Sigmoid colon (tissue), 4 donors: ENCODE data around the gene IL4I1.

Source experiments
- EP300 ChIP-seq, 4 donors: sonication (generic); formaldehyde crosslinking; IDR thresholded peaks; one replicate each; pipeline ENCODE4 v1.6.1; 2017; ENCODE audit warnings: antibody characterized with exemption in 4 of 4
- POLR2A ChIP-seq, 2 donors: fragments of 450-650 bp; IDR thresholded peaks; one replicate each; pipeline ENCODE4 v1.6.1; 2016; ENCODE audit warnings: antibody characterized with exemption in 2 of 2, mild to moderate bottlenecking in 2 of 2, moderate library complexity in 2 of 2
- POLR2AphosphoS5 ChIP-seq, 4 donors: sonication (generic); formaldehyde crosslinking; IDR thresholded peaks; one replicate each; pipeline ENCODE4 v1.6.1; 2017; ENCODE audit warnings: antibody characterized with exemption in 4 of 4
- TF ChIP-seq, protein P1 (sequence below), 4 experiments: fragments of 450-650 bp in 3 of 4; fragments of 200-600 bp in 1 of 4; IDR thresholded peaks; one replicate each; pipeline ENCODE4 v1.5.1; 2016 to 2019; ENCODE audit warnings: antibody characterized with exemption in 4 of 4, mild to moderate bottlenecking in 3 of 4, moderate library complexity in 2 of 4

DNA sequence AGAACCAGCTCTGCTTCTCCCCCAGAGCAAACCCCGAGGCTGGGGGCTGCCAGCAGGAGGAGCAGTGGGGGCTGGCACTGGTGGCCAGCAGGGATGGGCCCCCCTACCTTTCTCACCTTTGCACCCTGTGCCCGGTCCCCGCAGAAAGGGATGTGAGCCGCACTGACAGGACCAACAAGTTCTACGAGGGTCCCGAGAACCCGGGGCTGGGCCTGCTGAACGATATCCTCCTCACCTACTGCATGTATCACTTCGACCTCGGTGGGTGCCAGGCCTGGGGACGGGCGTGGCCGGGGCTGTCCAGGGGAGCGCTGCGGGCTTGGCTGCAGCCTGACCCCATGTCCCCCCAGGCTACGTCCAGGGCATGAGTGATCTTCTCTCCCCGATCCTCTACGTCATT is 12.6 kb downstream of the IL4I1 start:
- TF ChIP-seq, protein P1, sequence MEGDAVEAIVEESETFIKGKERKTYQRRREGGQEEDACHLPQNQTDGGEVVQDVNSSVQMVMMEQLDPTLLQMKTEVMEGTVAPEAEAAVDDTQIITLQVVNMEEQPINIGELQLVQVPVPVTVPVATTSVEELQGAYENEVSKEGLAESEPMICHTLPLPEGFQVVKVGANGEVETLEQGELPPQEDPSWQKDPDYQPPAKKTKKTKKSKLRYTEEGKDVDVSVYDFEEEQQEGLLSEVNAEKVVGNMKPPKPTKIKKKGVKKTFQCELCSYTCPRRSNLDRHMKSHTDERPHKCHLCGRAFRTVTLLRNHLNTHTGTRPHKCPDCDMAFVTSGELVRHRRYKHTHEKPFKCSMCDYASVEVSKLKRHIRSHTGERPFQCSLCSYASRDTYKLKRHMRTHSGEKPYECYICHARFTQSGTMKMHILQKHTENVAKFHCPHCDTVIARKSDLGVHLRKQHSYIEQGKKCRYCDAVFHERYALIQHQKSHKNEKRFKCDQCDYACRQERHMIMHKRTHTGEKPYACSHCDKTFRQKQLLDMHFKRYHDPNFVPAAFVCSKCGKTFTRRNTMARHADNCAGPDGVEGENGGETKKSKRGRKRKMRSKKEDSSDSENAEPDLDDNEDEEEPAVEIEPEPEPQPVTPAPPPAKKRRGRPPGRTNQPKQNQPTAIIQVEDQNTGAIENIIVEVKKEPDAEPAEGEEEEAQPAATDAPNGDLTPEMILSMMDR (IDR thresholded peaks at IDR 0.05), result no peak
- no peak for TF ChIP-seq EP300 (IDR thresholded peaks at IDR 0.05)
- TF ChIP-seq POLR2A (IDR thresholded peaks at IDR 0.05), result no peak
- no peak for TF ChIP-seq POLR2AphosphoS5 (IDR thresholded peaks at IDR 0.05)
